A549 (cell line): ENCODE results near the gene SAMM50. TPM values are rescaled to one million over a fixed set of nuclear protein-coding genes. Genes with fewer than 3 reads are reported as not detected.

Source experiments
- ATAC-seq, 2 experiments: fragments of 200-7000 bp in 1 of 2; fragments of >200 bp in 1 of 2; cut with Nextera tagmentation in 1 of 2; cut with Tn5 transposase in 1 of 2; 3 replicates each; pipeline versions ENCODE4 v1.8.0 to v1.9.1; 2018 to 2020; ENCODE audit warnings: mild to moderate bottlenecking in 1 of 2, moderate library complexity in 1 of 2
- CTCF ChIA-PET: fragments of 300-600 bp; sonication (Branson Sonifier 250); formaldehyde crosslinking; extraction: SDS; loops from one replicate; lab custom pipeline; 2021; ENCODE audit warnings: antibody characterized with exemption, inconsistent platforms; lab: Yijun Ruan, JAX
- POLR2A ChIA-PET: fragments of 350-600 bp; formaldehyde crosslinking; extraction: SDS; loops from one replicate; lab custom pipeline; 2021; ENCODE audit warnings: antibody characterized with exemption, inconsistent platforms; lab: Yijun Ruan, JAX
- DNase-seq, 2 experiments: peaks; one replicate each; pipeline versions ENCODE4 v3.0.0 to v3.0.0-alpha.2; 2011 to 2016; ENCODE audit warnings: low read depth in 1 of 2, low spot score in 1 of 2
- FAIRE-seq: peaks from 2 replicates; lab custom pipeline; 2011; peaks lifted over from hg19 to GRCh38; lab: Jason Lieb, UNC
- H3K27ac ChIP-seq, 2 experiments: fragments of >200 bp; sonication (Bioruptor Twin); formaldehyde crosslinking; 3 replicates each; pipeline ENCODE4 v1.5.1; 2016 to 2017
- H3K4me1 ChIP-seq: fragments of >200 bp; sonication (Bioruptor Twin); formaldehyde crosslinking; 3 replicates; pipeline ENCODE4 v1.6.1; 2016
- H3K4me2 ChIP-seq: fragments of >200 bp; sonication (Bioruptor Twin); formaldehyde crosslinking; 3 replicates; pipeline ENCODE4 v1.6.1; 2016
- H3K4me3 ChIP-seq: fragments of >200 bp; sonication (Bioruptor Twin); formaldehyde crosslinking; 3 replicates; pipeline ENCODE4 v1.5.1; 2016
- H3K9me3 ChIP-seq: fragments of >200 bp; sonication (Bioruptor Twin); formaldehyde crosslinking; 3 replicates; pipeline ENCODE4 v1.6.1; 2016
- CBX2 ChIP-seq: fragments of 200-600 bp; sonication (generic); IDR thresholded peaks from 2 replicates; pipeline ENCODE4 v1.6.1; 2016; ENCODE audit warnings: low read depth, mild to moderate bottlenecking, borderline replicate concordance
- CEBPB ChIP-seq, 2 experiments: fragments of >200 bp in 1 of 2; sonication (Bioruptor Twin) in 1 of 2; formaldehyde crosslinking in 1 of 2; IDR thresholded peaks; 2 replicates each; pipeline ENCODE4 v1.6.1; 2012 to 2016
- CHD2 ChIP-seq: fragments of 150-350 bp; IDR thresholded peaks from 2 replicates; pipeline ENCODE4 v1.6.1; 2014; ENCODE audit warnings: low read length; ENCODE audit not compliant: partially characterized antibody
- EHMT2 ChIP-seq: fragments of 200-600 bp; sonication (generic); IDR thresholded peaks from 2 replicates; pipeline ENCODE4 v1.6.1; 2016; ENCODE audit warnings: antibody characterized with exemption, low read depth, mild to moderate bottlenecking, moderate library complexity
- FOSB ChIP-seq: fragments of 250-450 bp; sonication (Bioruptor Pico); IDR thresholded peaks from 2 replicates; pipeline ENCODE4 v1.5.0; 2020; ENCODE audit warnings: mild to moderate bottlenecking, moderate library complexity
- FOXS1 ChIP-seq: fragments of 250-450 bp; sonication (Bioruptor Pico); IDR thresholded peaks from 2 replicates; pipeline ENCODE4 v1.5.0; 2020; ENCODE audit warnings: mild to moderate bottlenecking, moderate library complexity
- HOXB5 ChIP-seq: fragments of 250-450 bp; sonication (Bioruptor Pico); IDR thresholded peaks from 2 replicates; pipeline ENCODE4 v1.5.0; 2020; ENCODE audit warnings: mild to moderate bottlenecking, moderate library complexity
- JUN ChIP-seq, 2 experiments: fragments of >200 bp; sonication (Bioruptor Twin); formaldehyde crosslinking; IDR thresholded peaks; 2 replicates in 1 of 2; 3 replicates in 1 of 2; pipeline ENCODE4 v1.6.1; 2016 to 2017
- MAFK ChIP-seq: fragments of 450-650 bp; IDR thresholded peaks from 2 replicates; pipeline ENCODE4 v1.6.1; 2014; ENCODE audit not compliant: partially characterized antibody
- POLR2AphosphoS2 ChIP-seq: conservative IDR thresholded peaks from 2 replicates; pipeline ENCODE4 v1.6.1; 2012; ENCODE audit warnings: low read length, improper control_type of control experiment, inconsistent platforms
- RCOR1 ChIP-seq: fragments of 150-350 bp; IDR thresholded peaks from 2 replicates; pipeline ENCODE4 v1.6.1; 2014; ENCODE audit warnings: antibody characterized with exemption, low read length, low read depth
- RNF2 ChIP-seq: fragments of 200-600 bp; sonication (generic); IDR thresholded peaks from 2 replicates; pipeline ENCODE4 v1.6.1; 2016; ENCODE audit warnings: low read depth, mild to moderate bottlenecking, antibody characterized with exemption, moderate library complexity, borderline replicate concordance
- SREBF2 ChIP-seq: fragments of 450-650 bp; IDR thresholded peaks from 2 replicates; pipeline ENCODE4 v1.6.1; 2014; ENCODE audit warnings: mild to moderate bottlenecking, moderate library complexity
- TFCP2L1 ChIP-seq: fragments of 250-450 bp; sonication (Bioruptor Pico); IDR thresholded peaks from 2 replicates; pipeline ENCODE4 v1.5.0; 2021; ENCODE audit warnings: mild to moderate bottlenecking
- ZNF302 ChIP-seq: fragments of 250-450 bp; sonication (Bioruptor Pico); IDR thresholded peaks from 2 replicates; pipeline ENCODE4 v1.9.0; 2021; ENCODE audit warnings: inconsistent platforms, mild to moderate bottlenecking, moderate library complexity
- WGBS: methylation state at CpG from one replicate; pipeline ENCODE4 v1.1.6; 2017; ENCODE audit errors: missing lambda C conversion rate; 5-methylcytosine and 5-hydroxymethylcytosine counted together
- polyA plus RNA-seq, 4 experiments: library from polyadenylated mRNA; depleted of rRNA in 3 of 4; stranded (reverse); fragments of >200 nt; fragmentation: RNase III in 1 of 4; extraction: RNeasy Plus Mini Kit Qiagen cat#74134 plus additional on column Dnase treatment in 1 of 4; gene quantifications; 2 replicates in 3 of 4; 3 replicates in 1 of 4; pipeline ENCODE4 v1.2.3, GENCODE V29; 2011 to 2017
- TF ChIP-seq, protein P1 (sequence below): fragments of 200-600 bp; sonication (generic); IDR thresholded peaks from 2 replicates; pipeline ENCODE4 v1.6.1; 2016; ENCODE audit warnings: antibody characterized with exemption, mild to moderate bottlenecking, moderate library complexity
- TF ChIP-seq, protein P2 (sequence below): fragments of >200 bp; sonication (Bioruptor Twin); formaldehyde crosslinking; IDR thresholded peaks from 3 replicates; pipeline ENCODE4 v1.5.1; 2016
- TF ChIP-seq, protein P3 (sequence below): fragments of 250-450 bp; sonication (Bioruptor Pico); IDR thresholded peaks from 2 replicates; pipeline ENCODE4 v1.5.0; 2020; ENCODE audit warnings: low read depth, mild to moderate bottlenecking, moderate library complexity
- TF ChIP-seq, protein P4 (sequence below): fragments of 150-350 bp; IDR thresholded peaks from 2 replicates; pipeline ENCODE4 v1.6.1; 2014; ENCODE audit warnings: low read depth, mild to moderate bottlenecking, low read length
- TF ChIP-seq, protein P5 (sequence below): fragments of 450-650 bp; IDR thresholded peaks from 2 replicates; pipeline ENCODE4 v1.6.1; 2014; ENCODE audit warnings: antibody characterized with exemption
- TF ChIP-seq, protein P6 (sequence below): IDR thresholded peaks from 2 replicates; pipeline ENCODE4 v1.6.1; 2012
- TF ChIP-seq, protein P7 (sequence below): IDR thresholded peaks from 2 replicates; pipeline ENCODE4 v1.6.1; 2012

SAMM50 gene
- polyA plus RNA-seq, 2 of the 4 experiments (the other 2 are of a cell fraction): 49.3 to 51.4 TPM

DNA sequence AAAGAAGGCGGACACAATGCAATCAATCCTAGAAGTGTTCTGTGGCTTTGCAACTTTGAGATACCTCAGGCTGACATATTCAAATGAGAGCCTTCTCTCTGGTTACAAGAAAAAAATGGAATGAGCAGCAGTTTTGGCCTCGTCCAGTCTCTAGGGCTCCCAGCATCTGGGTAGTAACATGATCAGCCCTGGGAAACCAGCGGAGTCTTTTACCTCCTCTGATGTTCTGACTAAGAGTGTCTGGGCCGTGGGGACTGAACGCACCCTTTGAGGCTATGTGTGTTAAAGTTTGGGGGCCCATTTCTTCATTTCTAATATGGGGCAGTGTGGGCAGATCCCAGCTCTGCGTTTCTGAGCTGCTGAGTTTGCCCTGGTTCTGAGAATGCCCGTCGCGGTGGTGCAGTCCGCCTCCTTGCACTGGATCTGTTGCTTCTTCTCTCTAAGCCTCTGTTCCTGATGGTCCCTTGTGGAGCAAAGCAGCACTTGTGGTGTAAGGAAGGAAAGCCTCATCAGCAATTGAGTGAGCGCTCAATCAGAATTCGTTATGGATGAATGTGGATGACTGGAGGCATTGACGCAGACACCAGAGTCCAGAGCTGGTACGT lies 77.0 kb downstream of the SAMM50 start:
- ATAC-seq (no peak), FAIRE-seq (no peak), DNase-seq (no peak)
- ChIA-PET POLR2A (no interaction called here), CTCF (interaction anchor here (1.0 to 2.7 kb wide), 3 partner anchors 21 to 49 kb away, joined by 3 to 13 read pairs (median 5); no protein-coding TSS in a partner anchor)
- no peak overlapping the region for H3K4me2 ChIP-seq
- no peak overlapping the region for H3K27ac ChIP-seq
- no peak for TF ChIP-seq CBX2
- TF ChIP-seq, protein P1, sequence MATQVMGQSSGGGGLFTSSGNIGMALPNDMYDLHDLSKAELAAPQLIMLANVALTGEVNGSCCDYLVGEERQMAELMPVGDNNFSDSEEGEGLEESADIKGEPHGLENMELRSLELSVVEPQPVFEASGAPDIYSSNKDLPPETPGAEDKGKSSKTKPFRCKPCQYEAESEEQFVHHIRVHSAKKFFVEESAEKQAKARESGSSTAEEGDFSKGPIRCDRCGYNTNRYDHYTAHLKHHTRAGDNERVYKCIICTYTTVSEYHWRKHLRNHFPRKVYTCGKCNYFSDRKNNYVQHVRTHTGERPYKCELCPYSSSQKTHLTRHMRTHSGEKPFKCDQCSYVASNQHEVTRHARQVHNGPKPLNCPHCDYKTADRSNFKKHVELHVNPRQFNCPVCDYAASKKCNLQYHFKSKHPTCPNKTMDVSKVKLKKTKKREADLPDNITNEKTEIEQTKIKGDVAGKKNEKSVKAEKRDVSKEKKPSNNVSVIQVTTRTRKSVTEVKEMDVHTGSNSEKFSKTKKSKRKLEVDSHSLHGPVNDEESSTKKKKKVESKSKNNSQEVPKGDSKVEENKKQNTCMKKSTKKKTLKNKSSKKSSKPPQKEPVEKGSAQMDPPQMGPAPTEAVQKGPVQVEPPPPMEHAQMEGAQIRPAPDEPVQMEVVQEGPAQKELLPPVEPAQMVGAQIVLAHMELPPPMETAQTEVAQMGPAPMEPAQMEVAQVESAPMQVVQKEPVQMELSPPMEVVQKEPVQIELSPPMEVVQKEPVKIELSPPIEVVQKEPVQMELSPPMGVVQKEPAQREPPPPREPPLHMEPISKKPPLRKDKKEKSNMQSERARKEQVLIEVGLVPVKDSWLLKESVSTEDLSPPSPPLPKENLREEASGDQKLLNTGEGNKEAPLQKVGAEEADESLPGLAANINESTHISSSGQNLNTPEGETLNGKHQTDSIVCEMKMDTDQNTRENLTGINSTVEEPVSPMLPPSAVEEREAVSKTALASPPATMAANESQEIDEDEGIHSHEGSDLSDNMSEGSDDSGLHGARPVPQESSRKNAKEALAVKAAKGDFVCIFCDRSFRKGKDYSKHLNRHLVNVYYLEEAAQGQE: no peak
- no peak for TF ChIP-seq RCOR1
- no peak for TF ChIP-seq FOXS1 (CRISPR knock-in tag)
- TF ChIP-seq EHMT2: no peak
- H3K9me3 ChIP-seq: no peaks in the 10 kb centered on the region
- 94% methylated on average over 14 of the region's 14 CpGs for WGBS
- no peak overlapping the region for H3K4me3 ChIP-seq
- peaks cover 23% of the 10 kb centered on the region for H3K4me1 ChIP-seq

DNA sequence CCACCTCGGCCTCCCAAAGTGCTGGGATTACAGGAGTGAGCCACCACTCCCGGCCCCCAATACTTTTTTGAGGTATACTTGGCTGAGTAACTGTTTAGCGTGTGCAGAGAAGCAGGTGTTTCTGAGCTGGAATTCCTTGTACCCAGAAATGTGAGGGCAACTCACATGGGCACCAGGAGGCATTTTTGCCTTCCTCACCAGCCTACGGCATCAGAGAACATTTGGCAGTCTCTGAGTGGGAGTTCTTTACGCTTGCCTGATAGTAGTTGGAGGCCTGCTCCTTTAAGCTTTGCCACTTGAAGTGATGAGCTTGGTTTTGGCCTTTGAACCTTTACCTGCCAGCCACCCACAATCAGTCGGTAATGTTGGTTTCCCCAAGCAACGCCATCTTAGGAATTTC lies 78.0 kb downstream of the SAMM50 start:
- POLR2A ChIA-PET: no interaction called here

DNA sequence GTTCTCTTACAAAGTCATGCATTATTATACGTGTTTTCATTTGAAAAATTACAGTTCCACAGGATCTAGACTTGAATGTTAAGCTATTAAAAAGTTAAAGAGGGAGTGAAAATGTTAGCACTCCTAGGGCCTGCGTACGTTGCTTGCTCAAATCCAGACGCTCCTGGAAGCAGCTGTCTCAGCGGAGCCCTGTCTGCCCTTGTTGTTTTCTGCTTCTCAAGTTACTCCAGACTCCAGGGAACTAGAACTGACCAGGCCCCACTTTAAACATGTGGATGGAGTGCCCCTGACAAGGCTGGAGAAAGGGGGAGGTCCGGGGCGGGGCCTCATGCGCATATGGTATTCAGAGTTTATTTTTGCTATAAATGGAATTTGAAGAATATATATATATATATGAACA lies 78.5 kb downstream of the SAMM50 start:
- Histone ChIP-seq H3K27ac (no peak overlapping the region), H3K4me2 (no peak overlapping the region), H3K4me1 (peaks cover 38% of the 10 kb centered on the region), H3K4me3 (no peak overlapping the region), H3K9me3 (no peaks in the 10 kb centered on the region)
- DNase-seq (no peak), ATAC-seq (no peak), FAIRE-seq (no peak)
- ChIA-PET POLR2A (no interaction called here), CTCF (interaction anchor here (1.2 to 2.7 kb wide), 4 partner anchors 40 to 590 kb away, joined by 3 to 13 read pairs (median 6); no protein-coding TSS in a partner anchor)
- 85% methylated on average over 8 of the region's 8 CpGs for WGBS
- no peak for TF ChIP-seq FOSB (CRISPR knock-in tag)
- TF ChIP-seq ZNF302 (CRISPR knock-in tag): no peak
- TF ChIP-seq, protein P2, sequence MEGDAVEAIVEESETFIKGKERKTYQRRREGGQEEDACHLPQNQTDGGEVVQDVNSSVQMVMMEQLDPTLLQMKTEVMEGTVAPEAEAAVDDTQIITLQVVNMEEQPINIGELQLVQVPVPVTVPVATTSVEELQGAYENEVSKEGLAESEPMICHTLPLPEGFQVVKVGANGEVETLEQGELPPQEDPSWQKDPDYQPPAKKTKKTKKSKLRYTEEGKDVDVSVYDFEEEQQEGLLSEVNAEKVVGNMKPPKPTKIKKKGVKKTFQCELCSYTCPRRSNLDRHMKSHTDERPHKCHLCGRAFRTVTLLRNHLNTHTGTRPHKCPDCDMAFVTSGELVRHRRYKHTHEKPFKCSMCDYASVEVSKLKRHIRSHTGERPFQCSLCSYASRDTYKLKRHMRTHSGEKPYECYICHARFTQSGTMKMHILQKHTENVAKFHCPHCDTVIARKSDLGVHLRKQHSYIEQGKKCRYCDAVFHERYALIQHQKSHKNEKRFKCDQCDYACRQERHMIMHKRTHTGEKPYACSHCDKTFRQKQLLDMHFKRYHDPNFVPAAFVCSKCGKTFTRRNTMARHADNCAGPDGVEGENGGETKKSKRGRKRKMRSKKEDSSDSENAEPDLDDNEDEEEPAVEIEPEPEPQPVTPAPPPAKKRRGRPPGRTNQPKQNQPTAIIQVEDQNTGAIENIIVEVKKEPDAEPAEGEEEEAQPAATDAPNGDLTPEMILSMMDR: no peak
- no peak for TF ChIP-seq EHMT2
- TF ChIP-seq, protein P3, sequence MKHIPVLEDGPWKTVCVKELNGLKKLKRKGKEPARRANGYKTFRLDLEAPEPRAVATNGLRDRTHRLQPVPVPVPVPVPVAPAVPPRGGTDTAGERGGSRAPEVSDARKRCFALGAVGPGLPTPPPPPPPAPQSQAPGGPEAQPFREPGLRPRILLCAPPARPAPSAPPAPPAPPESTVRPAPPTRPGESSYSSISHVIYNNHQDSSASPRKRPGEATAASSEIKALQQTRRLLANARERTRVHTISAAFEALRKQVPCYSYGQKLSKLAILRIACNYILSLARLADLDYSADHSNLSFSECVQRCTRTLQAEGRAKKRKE (CRISPR knock-in tag): no peak
- TF ChIP-seq, protein P4, sequence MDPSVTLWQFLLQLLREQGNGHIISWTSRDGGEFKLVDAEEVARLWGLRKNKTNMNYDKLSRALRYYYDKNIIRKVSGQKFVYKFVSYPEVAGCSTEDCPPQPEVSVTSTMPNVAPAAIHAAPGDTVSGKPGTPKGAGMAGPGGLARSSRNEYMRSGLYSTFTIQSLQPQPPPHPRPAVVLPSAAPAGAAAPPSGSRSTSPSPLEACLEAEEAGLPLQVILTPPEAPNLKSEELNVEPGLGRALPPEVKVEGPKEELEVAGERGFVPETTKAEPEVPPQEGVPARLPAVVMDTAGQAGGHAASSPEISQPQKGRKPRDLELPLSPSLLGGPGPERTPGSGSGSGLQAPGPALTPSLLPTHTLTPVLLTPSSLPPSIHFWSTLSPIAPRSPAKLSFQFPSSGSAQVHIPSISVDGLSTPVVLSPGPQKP: no peak
- TF ChIP-seq, protein P5, sequence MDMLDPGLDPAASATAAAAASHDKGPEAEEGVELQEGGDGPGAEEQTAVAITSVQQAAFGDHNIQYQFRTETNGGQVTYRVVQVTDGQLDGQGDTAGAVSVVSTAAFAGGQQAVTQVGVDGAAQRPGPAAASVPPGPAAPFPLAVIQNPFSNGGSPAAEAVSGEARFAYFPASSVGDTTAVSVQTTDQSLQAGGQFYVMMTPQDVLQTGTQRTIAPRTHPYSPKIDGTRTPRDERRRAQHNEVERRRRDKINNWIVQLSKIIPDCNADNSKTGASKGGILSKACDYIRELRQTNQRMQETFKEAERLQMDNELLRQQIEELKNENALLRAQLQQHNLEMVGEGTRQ: no peak
- TF ChIP-seq, protein P6, sequence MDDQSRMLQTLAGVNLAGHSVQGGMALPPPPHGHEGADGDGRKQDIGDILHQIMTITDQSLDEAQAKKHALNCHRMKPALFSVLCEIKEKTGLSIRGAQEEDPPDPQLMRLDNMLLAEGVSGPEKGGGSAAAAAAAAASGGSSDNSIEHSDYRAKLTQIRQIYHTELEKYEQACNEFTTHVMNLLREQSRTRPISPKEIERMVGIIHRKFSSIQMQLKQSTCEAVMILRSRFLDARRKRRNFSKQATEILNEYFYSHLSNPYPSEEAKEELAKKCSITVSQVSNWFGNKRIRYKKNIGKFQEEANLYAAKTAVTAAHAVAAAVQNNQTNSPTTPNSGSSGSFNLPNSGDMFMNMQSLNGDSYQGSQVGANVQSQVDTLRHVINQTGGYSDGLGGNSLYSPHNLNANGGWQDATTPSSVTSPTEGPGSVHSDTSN: no peak
- TF ChIP-seq SREBF2: no peak
- no peak for TF ChIP-seq MAFK
- TF ChIP-seq POLR2AphosphoS2: no peak
- TF ChIP-seq TFCP2L1: no peak
- TF ChIP-seq CEBPB (IDR thresholded peaks at IDR 0.05): no peak
- no peak for TF ChIP-seq JUN (IDR thresholded peaks at IDR 0.05)
- no peak for TF ChIP-seq CHD2
- no peak for TF ChIP-seq RNF2
- no peak for TF ChIP-seq FOXS1 (CRISPR knock-in tag)
- TF ChIP-seq HOXB5 (CRISPR knock-in tag): no peak

More for the DNA sequence above, 78.0 kb downstream of the SAMM50 start:
- DNase-seq: no peak
- no peak overlapping the region for H3K27ac ChIP-seq
- ATAC-seq: no peak
- no peak overlapping the region for H3K4me2 ChIP-seq
- WGBS: 92% methylated on average over 6 of the region's 7 CpGs
- TF ChIP-seq, protein P7, sequence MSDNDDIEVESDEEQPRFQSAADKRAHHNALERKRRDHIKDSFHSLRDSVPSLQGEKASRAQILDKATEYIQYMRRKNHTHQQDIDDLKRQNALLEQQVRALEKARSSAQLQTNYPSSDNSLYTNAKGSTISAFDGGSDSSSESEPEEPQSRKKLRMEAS: no peak
- no peak for TF ChIP-seq POLR2AphosphoS2
- FAIRE-seq: no peak
- H3K4me1 ChIP-seq: peaks cover 34% of the 10 kb centered on the region
- CTCF ChIA-PET: interaction anchor here (1.7 to 2.7 kb wide), 3 partner anchors 40 to 591 kb away, joined by 5 to 13 read pairs (median 6); no protein-coding TSS in a partner anchor
- H3K9me3 ChIP-seq: no peaks in the 10 kb centered on the region
- no peak overlapping the region for H3K4me3 ChIP-seq
